Left ventricle myocardium inferior (tissue), 1 donor: Measurements from ENCODE around the gene PAX7. TPM values are rescaled to one million over a fixed set of nuclear protein-coding genes. Genes with fewer than 3 reads are reported as not detected.
A peak's percentile ranks its signal among the peaks of the same experiment; 100 is the strongest.

Experiments
- DNase-seq: peaks from one replicate; pipeline ENCODE4 v3.0.0-alpha.2; 2020
- H3K27ac ChIP-seq: fragments of 200-600 bp; replicated peaks from 2 replicates; pipeline ENCODE4 v1.8.0; 2021
- H3K27me3 ChIP-seq: fragments of 200-600 bp; 2 replicates; pipeline ENCODE4 v1.8.0; 2021; ENCODE audit warnings: low read depth
- H3K36me3 ChIP-seq: fragments of 200-600 bp; 2 replicates; pipeline ENCODE4 v1.8.0; 2021
- H3K4me1 ChIP-seq: fragments of 200-600 bp; 2 replicates; pipeline ENCODE4 v1.8.0; 2021
- H3K4me3 ChIP-seq: fragments of 200-600 bp; 2 replicates; pipeline ENCODE4 v1.8.0; 2021; ENCODE audit warnings: mild to moderate bottlenecking, moderate library complexity
- H3K9me3 ChIP-seq: fragments of 200-600 bp; replicated peaks from 2 replicates; pipeline ENCODE4 v1.8.0; 2021
- CTCF ChIP-seq: fragments of 200-600 bp; IDR thresholded peaks from 2 replicates; pipeline ENCODE4 v1.8.0; 2021; ENCODE audit warnings: antibody characterized with exemption, mild to moderate bottlenecking, borderline replicate concordance
- intact Hi-C: fragments of 100-400 bp; cut with micrococcal nuclease; formaldehyde crosslinking; loops from one replicate; pipeline ENCODE4 v1.11.0; 2022
- total RNA-seq: library from RNA; stranded (reverse); fragmentation: NEBNext Ultra II Directional; extraction: Animal tissue kit (Norgen Biotek cat#: 25700); gene quantifications from one replicate; pipeline ENCODE4 v1.2.1, GENCODE V29; 2021
- donor health status: DM: no; HTN: yes; CAD: no; lungs with severe emphysema.

The PAX7 gene
- total RNA-seq, 1 donor from 2014 or later = not detected

GRCh38 chr1:18644973-18645746, 14.5 kb downstream of the PAX7 start:
- peaks cover 100% of the 10 kb centered on the region for H3K27me3 ChIP-seq
- no peak for DNase-seq

GRCh38 chr1:18645747-18646090, 15.1 kb downstream of the PAX7 start:
- intact Hi-C loops = no loop called here
- H3K27ac ChIP-seq = no peak overlapping the region
- no peak overlapping the region for H3K4me3 ChIP-seq
- H3K27me3 ChIP-seq = peaks cover 100% of the 10 kb centered on the region
- H3K36me3 ChIP-seq = no peaks in the 10 kb centered on the region
- DNase-seq = no peak
- no peaks in the 10 kb centered on the region for H3K9me3 ChIP-seq
- no peak for TF ChIP-seq CTCF
- peaks cover 27% of the 10 kb centered on the region for H3K4me1 ChIP-seq

More at GRCh38 chr1:18644973-18645746, 14.5 kb downstream of the PAX7 start:
- H3K4me3 ChIP-seq = no peak overlapping the region
- no peaks in the 10 kb centered on the region for H3K36me3 ChIP-seq
- no peak for TF ChIP-seq CTCF
- intact Hi-C loops = no loop called here
- H3K4me1 ChIP-seq = peaks cover 27% of the 10 kb centered on the region
- H3K27ac ChIP-seq = no peak overlapping the region
- no peaks in the 10 kb centered on the region for H3K9me3 ChIP-seq

- Histone ChIP-seq H3K27me3 (peaks cover 100% of the 10 kb centered on the region), H3K27ac (no peak overlapping the region), H3K9me3 (no peaks in the 10 kb centered on the region), H3K4me3 (peak overlapping the region; percentile 46), H3K36me3 (no peaks in the 10 kb centered on the region), H3K4me1 (peaks cover 27% of the 10 kb centered on the region)
- no peak for DNase-seq
- TF ChIP-seq CTCF = no peak
- intact Hi-C loops = no loop called here
These were observed 15.6 kb downstream of the PAX7 start for GRCh38 chr1:18646091-18646785.

GRCh38 chr1:18646786-18647410, 16.3 kb downstream of the PAX7 start:
- peaks cover 100% of the 10 kb centered on the region for H3K27me3 ChIP-seq
- H3K4me3 ChIP-seq = peak overlapping the region; percentile 46
- TF ChIP-seq CTCF = no peak

GRCh38 chr1:18647681-18648214, 17.1 kb downstream of the PAX7 start:
- no peak overlapping the region for H3K27ac ChIP-seq
- H3K9me3 ChIP-seq = no peaks in the 10 kb centered on the region
- intact Hi-C loops = no loop called here
- no peaks in the 10 kb centered on the region for H3K36me3 ChIP-seq
- DNase-seq = no peak
- no peak for TF ChIP-seq CTCF
- peaks cover 27% of the 10 kb centered on the region for H3K4me1 ChIP-seq
- H3K4me3 ChIP-seq = no peak overlapping the region
- H3K27me3 ChIP-seq = peaks cover 100% of the 10 kb centered on the region

More at GRCh38 chr1:18646786-18647410, 16.3 kb downstream of the PAX7 start:
- Histone ChIP-seq H3K9me3 (no peaks in the 10 kb centered on the region), H3K27ac (no peak overlapping the region), H3K36me3 (no peaks in the 10 kb centered on the region), H3K4me1 (peaks cover 27% of the 10 kb centered on the region)
- intact Hi-C loops = no loop called here
- no peak for DNase-seq
